GM12878 (cell line): ENCODE results near the gene KCNJ18. TPM values are rescaled to one million over a fixed set of nuclear protein-coding genes. Genes with fewer than 3 reads are reported as not detected.

ENCODE experiments used
- ATAC-seq: fragments of 200-7000 bp; cut with Tn5 transposase; 3 replicates; pipeline ENCODE4 v1.9.1; 2020; ENCODE audit warnings: mild to moderate bottlenecking, moderate library complexity
- BruUV-seq: library from RNA; stranded (reverse); fragments of 400-500 nt; replicated peaks from 2 replicates; lab custom pipeline; 2021; lab: Mats Ljungman, UMichigan
- CTCF ChIA-PET: fragments of 300-600 bp; sonication (Branson Sonifier 250); formaldehyde crosslinking; extraction: SDS; loops from one replicate; lab custom pipeline; 2021; ENCODE audit warnings: inconsistent platforms; lab: Yijun Ruan, JAX
- POLR2A ChIA-PET: fragments of 350-600 bp; formaldehyde crosslinking; extraction: SDS; loops from one replicate; lab custom pipeline; 2021; ENCODE audit warnings: inconsistent platforms; lab: Charles Lee
- RAD21 ChIA-PET: fragments of 300-600 bp; sonication (Branson Sonifier 250); formaldehyde crosslinking; loops from one replicate; lab custom pipeline; 2023; ENCODE audit warnings: antibody characterized with exemption; ENCODE audit not compliant: unreplicated experiment; lab: Charles Lee
- SMC1A ChIA-PET: fragments of 300-600 bp; sonication (Branson Sonifier 250); formaldehyde crosslinking; loops from one replicate; lab custom pipeline; 2023; ENCODE audit not compliant: unreplicated experiment, uncharacterized antibody; lab: Charles Lee
- DNase-seq: peaks from one replicate; pipeline ENCODE4 v3.0.0-alpha.2; 2011; ENCODE audit warnings: low read depth, low spot score
- FAIRE-seq: peaks from 3 replicates; lab custom pipeline; 2011; peaks lifted over from hg19 to GRCh38; lab: Jason Lieb, UNC
- H2AFZ ChIP-seq: 2 replicates; pipeline ENCODE4 v1.6.0; 2011; ENCODE audit warnings: low read depth, low read length, control low read depth; ENCODE audit not compliant: control insufficient read depth
- H3K27ac ChIP-seq: 2 replicates; pipeline ENCODE4 v1.5.1; 2011; ENCODE audit warnings: control low read depth; ENCODE audit not compliant: control insufficient read depth, insufficient read depth
- H3K27me3 ChIP-seq, 2 experiments: replicated peaks in 1 of 2; 2 replicates each; pipeline versions ENCODE4 v1.6.0 to v1.6.1; 2011; ENCODE audit warnings: low read length in 1 of 2; ENCODE audit not compliant: control insufficient read depth in 2 of 2, insufficient read depth in 2 of 2
- H3K36me3 ChIP-seq, 2 experiments: 2 replicates each; pipeline ENCODE4 v1.5.1; 2011; ENCODE audit warnings: low read length in 1 of 2; ENCODE audit not compliant: control insufficient read depth in 2 of 2, insufficient read depth in 2 of 2
- H3K4me1 ChIP-seq: 2 replicates; pipeline ENCODE4 v1.6.1; 2011; ENCODE audit warnings: mild to moderate bottlenecking, low read length, moderate library complexity, mixed read lengths; ENCODE audit not compliant: control insufficient read depth, insufficient read depth
- H3K4me2 ChIP-seq: 2 replicates; pipeline ENCODE4 v1.6.0; 2011; ENCODE audit warnings: control low read depth; ENCODE audit not compliant: control insufficient read depth, insufficient read depth
- H3K4me3 ChIP-seq: fragments of 200-600 bp; sonication (generic); 2 replicates; pipeline ENCODE4 v1.5.1; 2016
- H3K79me2 ChIP-seq: 2 replicates; pipeline ENCODE4 v1.6.0; 2011; ENCODE audit warnings: low read length; ENCODE audit not compliant: control insufficient read depth, insufficient read depth
- H3K9ac ChIP-seq: 2 replicates; pipeline ENCODE4 v1.8.0; 2011; ENCODE audit warnings: low read length, control low read depth, mixed read lengths; ENCODE audit not compliant: control insufficient read depth, insufficient read depth
- H3K9me3 ChIP-seq: replicated peaks from 3 replicates; pipeline ENCODE4 v1.5.1; 2011; ENCODE audit warnings: mild to moderate bottlenecking, low read length; ENCODE audit not compliant: control insufficient read depth, insufficient read depth
- H4K20me1 ChIP-seq: 2 replicates; pipeline ENCODE4 v1.6.0; 2011; ENCODE audit not compliant: control insufficient read depth, insufficient read depth
- GABPA ChIP-seq: IDR thresholded peaks from 2 replicates; pipeline ENCODE4 v1.6.1; 2014; ENCODE audit warnings: antibody characterized with exemption, low read depth, mild to moderate bottlenecking, inconsistent platforms
- HDAC2 ChIP-seq: fragments of 200-600 bp; sonication (generic); IDR thresholded peaks from 2 replicates; pipeline ENCODE4 v1.6.1; 2017
- MYC ChIP-seq: IDR thresholded peaks from 2 replicates; pipeline ENCODE4 v1.6.1; 2011; ENCODE audit warnings: mild to moderate bottlenecking, low read length, moderate library complexity, inconsistent platforms; ENCODE audit not compliant: insufficient read depth, insufficient replicate concordance, insufficient read length, severe bottlenecking
- POLR2AphosphoS5 ChIP-seq: IDR thresholded peaks from 2 replicates; pipeline ENCODE4 v1.6.1; 2011; ENCODE audit warnings: mild to moderate bottlenecking, low read length, inconsistent platforms
- RAD21 ChIP-seq: IDR thresholded peaks from 2 replicates; pipeline ENCODE4 v1.6.1; 2011; ENCODE audit warnings: mild to moderate bottlenecking, low read depth, low read length, moderate library complexity; ENCODE audit not compliant: insufficient read depth
- SMAD1 ChIP-seq: fragments of 450-650 bp; IDR thresholded peaks from 2 replicates; pipeline ENCODE4 v1.6.1; 2018; ENCODE audit warnings: mild to moderate bottlenecking, low read depth; ENCODE audit not compliant: partially characterized antibody
- SMAD5 ChIP-seq: IDR thresholded peaks from 2 replicates; pipeline ENCODE4 v1.6.1; 2016; ENCODE audit warnings: antibody characterized with exemption, low read depth
- SMC3 ChIP-seq: IDR thresholded peaks from 2 replicates; pipeline ENCODE4 v1.6.1; 2011; ENCODE audit warnings: low read length, improper control_type of control experiment, borderline replicate concordance
- TCF12 ChIP-seq: IDR thresholded peaks from 2 replicates; pipeline ENCODE4 v1.6.1; 2011; ENCODE audit warnings: low read depth, mild to moderate bottlenecking, low read length
- YY1 ChIP-seq: IDR thresholded peaks from 2 replicates; pipeline ENCODE4 v1.6.1; 2011; ENCODE audit warnings: low read depth, mild to moderate bottlenecking, low read length
- WGBS: methylation state at CpG from one replicate; pipeline ENCODE4 v1.1.6; 2016; ENCODE audit warnings: low lambda C conversion rate; ENCODE audit not compliant: insufficient replicate concordance, insufficient coverage; ENCODE audit errors: missing lambda C conversion rate; 5-methylcytosine and 5-hydroxymethylcytosine counted together
- in situ Hi-C: fragments of 300-500 bp; cut with MboI; formaldehyde crosslinking; loops from 9 replicates; pipeline ENCODE4 v1.14.3; 2018; ENCODE audit warnings: mixed read lengths
- intact Hi-C: fragments of 100-400 bp; cut with micrococcal nuclease; formaldehyde crosslinking; loops from one replicate; pipeline ENCODE4 v1.14.2; 2022; ENCODE audit not compliant: unreplicated experiment
- polyA plus RNA-seq, 11 experiments: library from polyadenylated mRNA; depleted of rRNA in 4 of 11; unstranded in 6 of 11; stranded (reverse) in 5 of 11; fragments of >200 nt; fragmentation: Nextera tagmentation in 4 of 11; fragmentation: Illumina TruSeq in 1 of 11; extraction: Ambion mirVana in 4 of 11; extraction: Trizol in 1 of 11; gene quantifications; 1 replicate in 1 of 11; 2 replicates in 10 of 11; pipeline versions ENCODE4 v1.2.1 to v1.2.3, GENCODE V29; 2011 to 2016; ENCODE audit warnings: inconsistent platforms in 2 of 11, missing spikeins in 2 of 11, low read depth in 1 of 11
- total RNA-seq, 4 experiments: library from RNA; depleted of rRNA in 3 of 4; stranded (reverse); fragments of >200 nt in 3 of 4; fragmentation: Illumina TruSeq in 1 of 4; extraction: Trizol in 1 of 4; gene quantifications; 2 replicates each; pipeline versions ENCODE4 v1.2.1 to v1.2.3, GENCODE V29; 2013 to 2021
- TF ChIP-seq, protein P1 (sequence below): IDR thresholded peaks from 2 replicates; pipeline ENCODE4 v1.6.1; 2012; ENCODE audit warnings: improper control_type of control experiment, low read depth, low read length; ENCODE audit not compliant: insufficient replicate concordance
- TF ChIP-seq, protein P2 (sequence below): fragments of 450-650 bp; IDR thresholded peaks from 2 replicates; pipeline ENCODE4 v1.6.1; 2016; ENCODE audit warnings: mild to moderate bottlenecking
- TF ChIP-seq, protein P3 (sequence below): IDR thresholded peaks from 2 replicates; pipeline ENCODE4 v1.6.1; 2011; ENCODE audit warnings: mild to moderate bottlenecking, low read depth, low read length, moderate library complexity; ENCODE audit not compliant: insufficient replicate concordance

Gene KCNJ18
- total and polyA plus RNA-seq, 10 of the 15 experiments (the other 5 are each of a cell fraction or from before 2014, with no cell fraction given): not detected

DNA sequence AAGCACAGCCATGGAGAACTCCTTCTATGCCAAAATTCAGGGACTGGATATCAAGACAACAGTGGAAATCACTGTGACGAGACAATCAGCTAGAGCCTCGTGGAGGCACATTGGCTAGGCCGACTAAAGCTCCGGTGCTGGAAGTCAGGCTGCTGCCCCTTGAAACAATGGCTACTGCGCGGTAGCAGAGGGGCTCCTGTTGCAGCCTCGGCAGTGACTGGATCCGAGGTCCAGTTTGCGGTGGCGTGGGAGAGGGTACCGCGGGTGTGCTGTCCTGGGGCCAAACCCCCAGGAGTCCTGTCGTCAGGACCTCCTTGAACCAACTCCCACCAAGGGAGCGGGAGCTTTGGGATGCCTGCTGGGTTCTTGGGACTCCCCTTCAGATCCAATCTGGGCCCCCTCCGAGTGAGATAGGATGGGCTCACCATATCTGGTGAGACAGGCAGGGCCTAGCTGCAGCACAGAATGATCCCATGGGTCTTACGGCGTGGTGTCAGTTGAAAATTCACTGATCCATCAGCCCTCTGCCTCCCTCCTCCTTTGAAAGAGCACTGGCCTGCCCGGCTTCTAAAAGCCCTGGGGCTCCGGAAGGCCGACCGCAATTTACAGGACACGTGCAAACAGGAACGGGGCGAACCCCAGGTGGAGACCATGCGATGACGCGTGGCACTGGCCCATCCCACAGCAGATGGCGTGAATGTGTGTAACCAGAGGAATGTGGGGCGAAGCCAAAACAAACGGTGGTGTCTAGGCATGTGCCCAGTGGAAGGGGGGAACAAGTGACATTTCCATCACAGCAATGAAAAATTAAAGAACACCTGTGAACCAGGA, 15.8 kb upstream of the KCNJ18 start (continued):
- TF ChIP-seq, protein P1, sequence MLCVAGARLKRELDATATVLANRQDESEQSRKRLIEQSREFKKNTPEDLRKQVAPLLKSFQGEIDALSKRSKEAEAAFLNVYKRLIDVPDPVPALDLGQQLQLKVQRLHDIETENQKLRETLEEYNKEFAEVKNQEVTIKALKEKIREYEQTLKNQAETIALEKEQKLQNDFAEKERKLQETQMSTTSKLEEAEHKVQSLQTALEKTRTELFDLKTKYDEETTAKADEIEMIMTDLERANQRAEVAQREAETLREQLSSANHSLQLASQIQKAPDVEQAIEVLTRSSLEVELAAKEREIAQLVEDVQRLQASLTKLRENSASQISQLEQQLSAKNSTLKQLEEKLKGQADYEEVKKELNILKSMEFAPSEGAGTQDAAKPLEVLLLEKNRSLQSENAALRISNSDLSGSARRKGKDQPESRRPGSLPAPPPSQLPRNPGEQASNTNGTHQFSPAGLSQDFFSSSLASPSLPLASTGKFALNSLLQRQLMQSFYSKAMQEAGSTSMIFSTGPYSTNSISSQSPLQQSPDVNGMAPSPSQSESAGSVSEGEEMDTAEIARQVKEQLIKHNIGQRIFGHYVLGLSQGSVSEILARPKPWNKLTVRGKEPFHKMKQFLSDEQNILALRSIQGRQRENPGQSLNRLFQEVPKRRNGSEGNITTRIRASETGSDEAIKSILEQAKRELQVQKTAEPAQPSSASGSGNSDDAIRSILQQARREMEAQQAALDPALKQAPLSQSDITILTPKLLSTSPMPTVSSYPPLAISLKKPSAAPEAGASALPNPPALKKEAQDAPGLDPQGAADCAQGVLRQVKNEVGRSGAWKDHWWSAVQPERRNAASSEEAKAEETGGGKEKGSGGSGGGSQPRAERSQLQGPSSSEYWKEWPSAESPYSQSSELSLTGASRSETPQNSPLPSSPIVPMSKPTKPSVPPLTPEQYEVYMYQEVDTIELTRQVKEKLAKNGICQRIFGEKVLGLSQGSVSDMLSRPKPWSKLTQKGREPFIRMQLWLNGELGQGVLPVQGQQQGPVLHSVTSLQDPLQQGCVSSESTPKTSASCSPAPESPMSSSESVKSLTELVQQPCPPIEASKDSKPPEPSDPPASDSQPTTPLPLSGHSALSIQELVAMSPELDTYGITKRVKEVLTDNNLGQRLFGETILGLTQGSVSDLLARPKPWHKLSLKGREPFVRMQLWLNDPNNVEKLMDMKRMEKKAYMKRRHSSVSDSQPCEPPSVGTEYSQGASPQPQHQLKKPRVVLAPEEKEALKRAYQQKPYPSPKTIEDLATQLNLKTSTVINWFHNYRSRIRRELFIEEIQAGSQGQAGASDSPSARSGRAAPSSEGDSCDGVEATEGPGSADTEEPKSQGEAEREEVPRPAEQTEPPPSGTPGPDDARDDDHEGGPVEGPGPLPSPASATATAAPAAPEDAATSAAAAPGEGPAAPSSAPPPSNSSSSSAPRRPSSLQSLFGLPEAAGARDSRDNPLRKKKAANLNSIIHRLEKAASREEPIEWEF: no peak

DNA sequence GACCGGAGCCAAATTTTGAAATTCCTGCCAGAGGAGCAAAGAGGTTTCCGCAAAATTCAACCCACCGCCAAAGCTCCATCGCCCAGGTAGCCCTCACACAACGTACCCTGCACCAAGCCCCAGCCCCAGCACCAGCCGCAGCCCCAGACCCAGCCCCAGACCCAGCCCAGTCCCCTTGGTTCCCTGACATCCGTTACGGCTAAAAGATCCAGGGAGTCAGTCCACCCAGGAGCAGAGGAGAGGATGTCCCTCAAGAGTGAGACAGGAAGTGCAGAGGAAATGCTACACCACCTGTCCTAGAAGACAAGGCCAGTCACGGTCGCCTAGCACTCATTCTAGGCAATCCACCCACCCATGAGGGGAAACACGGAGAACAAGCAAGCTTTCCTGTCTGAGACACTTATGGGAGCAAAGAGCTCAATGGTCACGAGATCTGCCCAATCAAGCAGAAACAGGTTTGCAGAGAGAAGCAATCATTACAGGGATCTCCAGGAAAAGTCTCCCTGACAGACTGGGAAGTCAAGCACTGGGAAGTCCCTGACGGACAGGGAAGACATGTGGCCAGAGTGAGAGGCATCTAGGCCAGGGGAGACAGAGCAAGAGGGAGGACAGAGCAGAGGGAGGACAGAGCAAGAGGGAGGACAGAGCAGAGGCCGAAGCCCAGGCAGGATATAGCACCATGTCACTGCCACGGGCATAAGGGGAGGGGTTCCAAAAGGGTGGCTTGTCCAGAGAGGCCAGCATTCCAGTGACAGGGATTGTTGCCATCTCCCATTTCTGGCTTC, 15.0 kb upstream of the KCNJ18 start:
- H3K9ac ChIP-seq: no peak overlapping the region
- no peaks in the 10 kb centered on the region; the same call in 2 of the 3 replicates for H3K9me3 ChIP-seq
- ChIA-PET POLR2A (no interaction called here), SMC1A (no interaction called here), CTCF (no interaction called here), RAD21 (no interaction called here)
- intact Hi-C loops (no loop called here), in situ Hi-C loops (loop anchor here (25.0 kb wide), 1 partner anchor 90 kb away; no protein-coding TSS in a partner anchor)
- WGBS: 26% methylated on average over 15 of the region's 15 CpGs
- no peaks in the 10 kb centered on the region for H3K4me1 ChIP-seq
- no peaks in the 10 kb centered on the region for H3K36me3 ChIP-seq
- no peaks in the 10 kb centered on the region for H4K20me1 ChIP-seq
- no peak overlapping the region for H2AFZ ChIP-seq
- no peak for ATAC-seq
- no peaks in the 10 kb centered on the region for H3K27me3 ChIP-seq
- H3K4me2 ChIP-seq: no peak overlapping the region
- no peak for FAIRE-seq
- DNase-seq: no peak
- H3K4me3 ChIP-seq: no peak overlapping the region
- no TSS peak for BruUV-seq
- H3K27ac ChIP-seq: no peak overlapping the region
- no peaks in the 10 kb centered on the region for H3K79me2 ChIP-seq
- TF ChIP-seq, protein P2, sequence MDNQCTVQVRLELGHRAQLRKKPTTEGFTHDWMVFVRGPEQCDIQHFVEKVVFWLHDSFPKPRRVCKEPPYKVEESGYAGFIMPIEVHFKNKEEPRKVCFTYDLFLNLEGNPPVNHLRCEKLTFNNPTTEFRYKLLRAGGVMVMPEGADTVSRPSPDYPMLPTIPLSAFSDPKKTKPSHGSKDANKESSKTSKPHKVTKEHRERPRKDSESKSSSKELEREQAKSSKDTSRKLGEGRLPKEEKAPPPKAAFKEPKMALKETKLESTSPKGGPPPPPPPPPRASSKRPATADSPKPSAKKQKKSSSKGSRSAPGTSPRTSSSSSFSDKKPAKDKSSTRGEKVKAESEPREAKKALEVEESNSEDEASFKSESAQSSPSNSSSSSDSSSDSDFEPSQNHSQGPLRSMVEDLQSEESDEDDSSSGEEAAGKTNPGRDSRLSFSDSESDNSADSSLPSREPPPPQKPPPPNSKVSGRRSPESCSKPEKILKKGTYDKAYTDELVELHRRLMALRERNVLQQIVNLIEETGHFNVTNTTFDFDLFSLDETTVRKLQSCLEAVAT: no peak
- no peak for TF ChIP-seq HDAC2
- TF ChIP-seq TCF12: no peak
- no peak for TF ChIP-seq YY1
- TF ChIP-seq MYC: no peak
- TF ChIP-seq SMAD5: no peak
- TF ChIP-seq, protein P3, sequence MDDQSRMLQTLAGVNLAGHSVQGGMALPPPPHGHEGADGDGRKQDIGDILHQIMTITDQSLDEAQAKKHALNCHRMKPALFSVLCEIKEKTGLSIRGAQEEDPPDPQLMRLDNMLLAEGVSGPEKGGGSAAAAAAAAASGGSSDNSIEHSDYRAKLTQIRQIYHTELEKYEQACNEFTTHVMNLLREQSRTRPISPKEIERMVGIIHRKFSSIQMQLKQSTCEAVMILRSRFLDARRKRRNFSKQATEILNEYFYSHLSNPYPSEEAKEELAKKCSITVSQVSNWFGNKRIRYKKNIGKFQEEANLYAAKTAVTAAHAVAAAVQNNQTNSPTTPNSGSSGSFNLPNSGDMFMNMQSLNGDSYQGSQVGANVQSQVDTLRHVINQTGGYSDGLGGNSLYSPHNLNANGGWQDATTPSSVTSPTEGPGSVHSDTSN: no peak
- no peak for TF ChIP-seq POLR2AphosphoS5
- TF ChIP-seq SMC3: no peak
- no peak for TF ChIP-seq SMAD1
- TF ChIP-seq GABPA: no peak
- no peak for TF ChIP-seq RAD21
